ENCODE measurements around the gene CUX1.
"Not testable (repeated sequence)": the region's sequence is repeated elsewhere in the genome, so short reads cannot be mapped to it uniquely, and the experiment has no call there.

Gene CUX1

GRCh38 chr7:101918426-101918825, 101.0 kb downstream of the CUX1 start:
- Histone ChIP-seq H3K27ac (ENCODE audit: low read length) (no peak overlapping the region), H2AFZ (ENCODE audit: low read depth, low read length) (no peak overlapping the region), H3K9ac (ENCODE audit: low read depth, low read length) (no peak overlapping the region), H3K4me2 (ENCODE audit: insufficient read depth, low read length) (no peak overlapping the region), H3K4me1 (ENCODE audit: insufficient read depth, low read length) (no peaks in the 10 kb centered on the region), H3K36me3 (ENCODE audit: insufficient read depth, low read length) (peaks cover 67% of the 10 kb centered on the region), H3K4me3 (ENCODE audit: low read depth in 1 of 2, low read length in 2 of 2) (no peak overlapping the region), H4K20me1 (ENCODE audit: insufficient read depth, low read length) (peaks cover 54% of the 10 kb centered on the region), H3K9me3 (ENCODE audit: insufficient read depth, low read length, severe bottlenecking) (no peaks in the 10 kb centered on the region), H3K79me2 (ENCODE audit: insufficient read depth, low read length) (peaks cover 91% of the 10 kb centered on the region), H3K27me3 (ENCODE audit: insufficient read depth, low read length, poor library complexity) (no peaks in the 10 kb centered on the region)
- no peak for ATAC-seq (ENCODE audit: insufficient read depth, low read depth)
- no peak for TF ChIP-seq EZH2 (IDR thresholded peaks at IDR 0.05; ENCODE audit: borderline replicate concordance, low read depth, low read length, severe bottlenecking)
- no peak for TF ChIP-seq CTCF (IDR thresholded peaks at IDR 0.05; ENCODE audit: borderline replicate concordance, extremely low read depth, low read length, poor library complexity, severe bottlenecking)
- no peak for DNase-seq

GRCh38 chr7:101919363-101920115, 102.1 kb downstream of the CUX1 start:
- H3K27me3 ChIP-seq (ENCODE audit: insufficient read depth, low read length, poor library complexity), result no peaks in the 10 kb centered on the region
- ATAC-seq (ENCODE audit: insufficient read depth, low read depth) (no peak), DNase-seq (no peak)
- no peak overlapping the region for H3K9ac ChIP-seq (ENCODE audit: low read depth, low read length)
- no peak overlapping the region for H3K4me2 ChIP-seq (ENCODE audit: insufficient read depth, low read length)
- H3K4me3 ChIP-seq (ENCODE audit: low read depth in 1 of 2, low read length in 2 of 2), result no peak overlapping the region
- peaks cover 93% of the 10 kb centered on the region for H3K79me2 ChIP-seq (ENCODE audit: insufficient read depth, low read length)
- H3K27ac ChIP-seq (ENCODE audit: low read length), result no peak overlapping the region
- TF ChIP-seq CTCF (IDR thresholded peaks at IDR 0.05; ENCODE audit: borderline replicate concordance, extremely low read depth, low read length, poor library complexity, severe bottlenecking), result no peak
- H3K9me3 ChIP-seq (ENCODE audit: insufficient read depth, low read length, severe bottlenecking), result no peaks in the 10 kb centered on the region
- peaks cover 60% of the 10 kb centered on the region for H4K20me1 ChIP-seq (ENCODE audit: insufficient read depth, low read length)
- peaks cover 73% of the 10 kb centered on the region for H3K36me3 ChIP-seq (ENCODE audit: insufficient read depth, low read length)
- H3K4me1 ChIP-seq (ENCODE audit: insufficient read depth, low read length), result no peaks in the 10 kb centered on the region
- H2AFZ ChIP-seq (ENCODE audit: low read depth, low read length), result no peak overlapping the region

GRCh38 chr7:101921061-101921460, 103.6 kb downstream of the CUX1 start:
- Histone ChIP-seq H4K20me1 (ENCODE audit: insufficient read depth, low read length) (peaks cover 51% of the 10 kb centered on the region), H3K27ac (ENCODE audit: low read length) (no peak overlapping the region), H3K27me3 (ENCODE audit: insufficient read depth, low read length, poor library complexity) (no peaks in the 10 kb centered on the region), H3K79me2 (ENCODE audit: insufficient read depth, low read length) (peaks cover 93% of the 10 kb centered on the region), H3K9me3 (ENCODE audit: insufficient read depth, low read length, severe bottlenecking) (no peaks in the 10 kb centered on the region), H3K36me3 (ENCODE audit: insufficient read depth, low read length) (peaks cover 60% of the 10 kb centered on the region), H3K4me3 (ENCODE audit: low read depth in 1 of 2, low read length in 2 of 2) (no peak overlapping the region), H3K4me2 (ENCODE audit: insufficient read depth, low read length) (no peak overlapping the region), H3K9ac (ENCODE audit: low read depth, low read length) (no peak overlapping the region), H3K4me1 (ENCODE audit: insufficient read depth, low read length) (no peaks in the 10 kb centered on the region), H2AFZ (ENCODE audit: low read depth, low read length) (no peak overlapping the region)
- DNase-seq (no peak), ATAC-seq (ENCODE audit: insufficient read depth, low read depth) (no peak)
- TF ChIP-seq EZH2 (IDR thresholded peaks at IDR 0.05; ENCODE audit: borderline replicate concordance, low read depth, low read length, severe bottlenecking) (no peak), CTCF (IDR thresholded peaks at IDR 0.05; ENCODE audit: borderline replicate concordance, extremely low read depth, low read length, poor library complexity, severe bottlenecking) (no peak)

GRCh38 chr7:101921546-101922489, 104.4 kb downstream of the CUX1 start:
- DNase-seq; H3K9ac ChIP-seq (ENCODE audit: low read depth, low read length); H3K27me3 ChIP-seq (ENCODE audit: insufficient read depth, low read length, poor library complexity); H2AFZ ChIP-seq (ENCODE audit: low read depth, low read length); H3K27ac ChIP-seq (ENCODE audit: low read length); H3K4me1 ChIP-seq (ENCODE audit: insufficient read depth, low read length); H3K4me2 ChIP-seq (ENCODE audit: insufficient read depth, low read length); ATAC-seq (ENCODE audit: insufficient read depth, low read depth); H3K4me3 ChIP-seq (ENCODE audit: low read depth in 1 of 2, low read length in 2 of 2); H3K9me3 ChIP-seq (ENCODE audit: insufficient read depth, low read length, severe bottlenecking): not testable (repeated sequence)
- Histone ChIP-seq H4K20me1 (ENCODE audit: insufficient read depth, low read length) (peaks cover 52% of the 10 kb centered on the region), H3K36me3 (ENCODE audit: insufficient read depth, low read length) (peaks cover 60% of the 10 kb centered on the region), H3K79me2 (ENCODE audit: insufficient read depth, low read length) (peaks cover 93% of the 10 kb centered on the region)
